HCT116 (cell line): ENCODE data around the gene SARNP. TPM values are rescaled to one million over a fixed set of nuclear protein-coding genes. Genes with fewer than 3 reads are reported as not detected.
"Not testable (repeated sequence)": the region's sequence is repeated elsewhere in the genome, so short reads cannot be mapped to it uniquely, and the experiment has no call there.

Experiments
- ATAC-seq: fragments of 200-7000 bp; cut with Tn5 transposase; 2 replicates; pipeline ENCODE4 v1.9.1; 2020; ENCODE audit warnings: mild to moderate bottlenecking, moderate library complexity
- BruUV-seq: library from RNA; stranded (reverse); fragments of 400-500 nt; replicated peaks from 2 replicates; lab custom pipeline; 2021; lab: Mats Ljungman, UMichigan
- CTCF ChIA-PET: fragments of 300-600 bp; sonication (Branson Sonifier 250); formaldehyde crosslinking; loops from one replicate; lab custom pipeline; 2021; ENCODE audit warnings: antibody characterized with exemption; lab: Charles Lee
- POLR2A ChIA-PET: fragments of 300-600, 350-600 bp; sonication (Branson Sonifier 250); formaldehyde crosslinking; loops from one replicate; lab custom pipeline; 2021; ENCODE audit warnings: antibody characterized with exemption; lab: Charles Lee
- RAD21 ChIA-PET, 2 experiments: fragments of 300-600 bp; sonication (Branson Sonifier 250); formaldehyde crosslinking; loops; one replicate each; lab custom pipeline; 2023; ENCODE audit warnings: low total read pairs in 2 of 2; ENCODE audit not compliant: uncharacterized antibody in 2 of 2, unreplicated experiment in 2 of 2, low non-redundant PET in 1 of 2; lab: Charles Lee
- DNase-seq: peaks from one replicate; pipeline ENCODE4 v3.0.0-alpha.2; 2010; ENCODE audit warnings: low read depth, low spot score
- H2AFZ ChIP-seq: fragments of 200-600 bp; shearing (Covaris generic), sonication (generic); 2 replicates; pipeline ENCODE4 v1.6.1; 2017; ENCODE audit warnings: low read depth, mixed run types, mixed read lengths, antibody characterized with exemption, low read length; ENCODE audit not compliant: poor library complexity, severe bottlenecking
- H3K27ac ChIP-seq: 2 replicates; pipeline ENCODE4 v1.5.1; 2012; ENCODE audit warnings: low read depth, low read length
- H3K27me3 ChIP-seq: fragments of 200-600 bp; sonication (generic); 2 replicates; pipeline ENCODE4 v1.6.1; 2016; ENCODE audit warnings: mixed run types, low read length, mixed read lengths; ENCODE audit not compliant: insufficient read depth
- H3K36me3 ChIP-seq, 2 experiments: fragments of 200-500 bp in 1 of 2; fragments of 200-600 bp in 1 of 2; sonication (Bioruptor generic) in 1 of 2; sonication (generic) in 1 of 2; 2 replicates each; pipeline versions ENCODE4 v1.5.1 to v1.6.1; 2014 to 2016; ENCODE audit warnings: low read length in 2 of 2, inconsistent platforms in 1 of 2, mixed read lengths in 1 of 2, mixed run types in 1 of 2; ENCODE audit not compliant: insufficient read depth in 2 of 2, control insufficient read depth in 1 of 2
- H3K4me1 ChIP-seq, 2 experiments: fragments of 200-600 bp in 1 of 2; sonication (generic) in 1 of 2; 2 replicates each; pipeline versions ENCODE4 v1.5.1 to v1.6.1; 2012 to 2017; ENCODE audit warnings: low read length in 2 of 2, inconsistent platforms in 1 of 2, mild to moderate bottlenecking in 1 of 2, mixed read lengths in 1 of 2, mixed run types in 1 of 2, moderate library complexity in 1 of 2; ENCODE audit not compliant: insufficient read depth in 2 of 2, control insufficient read depth in 1 of 2
- H3K4me2 ChIP-seq: fragments of 200-600 bp; sonication (generic); 2 replicates; pipeline ENCODE4 v1.6.1; 2017; ENCODE audit warnings: mixed run types, low read length, mixed read lengths
- H3K4me3 ChIP-seq, 2 experiments: fragments of 200-600 bp in 1 of 2; sonication (generic) in 1 of 2; replicated peaks in 1 of 2; 2 replicates each; pipeline ENCODE4 v1.5.1; 2011 to 2016; ENCODE audit warnings: low read length in 2 of 2, control low read depth in 1 of 2, low read depth in 1 of 2, mild to moderate bottlenecking in 1 of 2, mixed read lengths in 1 of 2, mixed run types in 1 of 2
- H3K79me2 ChIP-seq: fragments of 200-600 bp; sonication (generic); 2 replicates; pipeline ENCODE4 v1.6.1; 2017; ENCODE audit warnings: mild to moderate bottlenecking, mixed run types, low read length, moderate library complexity, mixed read lengths; ENCODE audit not compliant: insufficient read depth
- H3K9ac ChIP-seq: fragments of 200-600 bp; sonication (generic); 2 replicates; pipeline ENCODE4 v1.6.1; 2016; ENCODE audit warnings: low read length, mixed read lengths
- H3K9me2 ChIP-seq: fragments of 200-600 bp; sonication (generic), shearing (Covaris generic); 2 replicates; pipeline ENCODE4 v1.6.1; 2017; ENCODE audit warnings: mixed run types, mild to moderate bottlenecking, moderate library complexity; ENCODE audit not compliant: insufficient read depth
- H3K9me3 ChIP-seq, 2 experiments: fragments of 200-500 bp in 1 of 2; fragments of 200-600 bp in 1 of 2; sonication (Bioruptor generic) in 1 of 2; sonication (generic) in 1 of 2; 2 replicates each; pipeline ENCODE4 v1.6.1; 2014 to 2017; ENCODE audit warnings: low read length in 2 of 2, mixed read lengths in 2 of 2, inconsistent platforms in 1 of 2, low read depth in 1 of 2, mild to moderate bottlenecking in 1 of 2, mixed run types in 1 of 2, moderate library complexity in 1 of 2; ENCODE audit not compliant: control insufficient read depth in 1 of 2, insufficient read depth in 1 of 2
- H4K20me1 ChIP-seq: fragments of 200-600 bp; sonication (generic), shearing (Covaris generic); 2 replicates; pipeline ENCODE4 v1.6.1; 2017; ENCODE audit warnings: mixed run types, mild to moderate bottlenecking, moderate library complexity; ENCODE audit not compliant: insufficient read depth
- ATF3 ChIP-seq: IDR thresholded peaks from 2 replicates; pipeline ENCODE4 v1.6.1; 2012
- CBX3 ChIP-seq: IDR thresholded peaks from 2 replicates; pipeline ENCODE4 v1.6.1; 2012; ENCODE audit warnings: low read depth
- CEBPB ChIP-seq: IDR thresholded peaks from 2 replicates; pipeline ENCODE4 v1.6.1; 2012; ENCODE audit warnings: low read depth
- CTCF ChIP-seq, 3 experiments: fragments of 200-600 bp in 1 of 3; sonication (generic) in 1 of 3; IDR thresholded peaks in 2 of 3; conservative IDR thresholded peaks in 1 of 3; 2 replicates each; pipeline ENCODE4 v1.5.1; 2012 to 2017; ENCODE audit warnings: low read depth in 2 of 3, low read length in 2 of 3, antibody characterized with exemption in 1 of 3, borderline replicate concordance in 1 of 3, control low read depth in 1 of 3, mild to moderate bottlenecking in 1 of 3, mixed read lengths in 1 of 3, mixed run types in 1 of 3, moderate library complexity in 1 of 3; ENCODE audit not compliant: insufficient read depth in 1 of 3
- EGR1 ChIP-seq: IDR thresholded peaks from 2 replicates; pipeline ENCODE4 v1.6.1; 2012; ENCODE audit warnings: low read depth
- EZH2 ChIP-seq: fragments of 200-600 bp; sonication (generic); IDR thresholded peaks from 2 replicates; pipeline ENCODE4 v1.6.1; 2017; ENCODE audit warnings: antibody characterized with exemption, mixed run types
- EZH2phosphoT487 ChIP-seq: fragments of 200-600 bp; IDR thresholded peaks from 2 replicates; pipeline ENCODE4 v1.6.1; 2018; ENCODE audit warnings: antibody characterized with exemption, borderline replicate concordance
- FOSL1 ChIP-seq: IDR thresholded peaks from 2 replicates; pipeline ENCODE4 v1.6.1; 2012; ENCODE audit warnings: low read depth
- JUND ChIP-seq: IDR thresholded peaks from 2 replicates; pipeline ENCODE4 v1.6.1; 2012
- MAX ChIP-seq: IDR thresholded peaks from 2 replicates; pipeline ENCODE4 v1.6.1; 2012
- POLR2AphosphoS5 ChIP-seq: IDR thresholded peaks from 2 replicates; pipeline ENCODE4 v1.6.1; 2011; ENCODE audit warnings: mild to moderate bottlenecking, low read depth, low read length, moderate library complexity
- YY1 ChIP-seq: IDR thresholded peaks from 2 replicates; pipeline ENCODE4 v1.6.1; 2011; ENCODE audit warnings: low read length, low read depth, moderate library complexity, mild to moderate bottlenecking; ENCODE audit not compliant: insufficient replicate concordance; ENCODE audit errors: extremely low read depth
- ZNF274 ChIP-seq: fragments of 200-500 bp; sonication (Bioruptor generic); IDR thresholded peaks from 2 replicates; pipeline ENCODE4 v1.6.1; 2014; ENCODE audit warnings: mild to moderate bottlenecking, low read depth, low read length, inconsistent platforms
- intact Hi-C: fragments of 100-400 bp; cut with micrococcal nuclease; formaldehyde crosslinking; loops from 2 replicates; pipeline ENCODE4 v1.10.0; 2022
- total RNA-seq: library from RNA; stranded (reverse); gene quantifications from one replicate; pipeline ENCODE4 v1.2.1, GENCODE V29; 2021; ENCODE audit not compliant: unreplicated experiment

SARNP gene
- total RNA-seq, 1 experiment from 2014 or later: 82.4 TPM

- BruUV-seq: no TSS peak
- H2AFZ ChIP-seq: no peak overlapping the region
- TF ChIP-seq ZNF274 (no peak), CEBPB (no peak), ATF3 (no peak), EZH2 (no peak), CTCF (IDR thresholded peaks at IDR 0.05 in 2 of 3, conservative IDR thresholded peaks at IDR 0.05 in 1 of 3; ENCODE audit: borderline replicate concordance in 1 of 3, insufficient read depth in 1 of 3, low read depth in 2 of 3, low read length in 2 of 3) (no peak), EZH2phosphoT487 (no peak), POLR2AphosphoS5 (no peak), MAX (no peak), YY1 (no peak), EGR1 (no peak), FOSL1 (no peak), JUND (no peak), CBX3 (no peak)
- TF ChIP-seq, all 23 proteins: peak for 0
- Histone ChIP-seq H3K36me3 (no peaks in the 10 kb centered on the region), H3K4me2 (no peak overlapping the region), H3K4me3 (no peak overlapping the region), H3K9ac (no peak overlapping the region), H3K9me3 (no peaks in the 10 kb centered on the region), H3K27ac (no peak overlapping the region), H3K4me1 (peaks cover 9 to 19% of the 10 kb centered on the region in 2 experiments), H3K79me2 (no peaks in the 10 kb centered on the region), H3K9me2 (no peaks in the 10 kb centered on the region), H4K20me1 (no peaks in the 10 kb centered on the region), H3K27me3 (no peaks in the 10 kb centered on the region)
- POLR2A ChIA-PET: interaction anchor here (1.8 kb wide), 1 partner anchor 9 kb away, joined by 8 read pairs; the partner anchor contains the start of gene DNAJC14
- DNase-seq (no peak), ATAC-seq (no peak)
- RAD21 ChIA-PET: no interaction called here
- CTCF ChIA-PET: no interaction called here
- intact Hi-C loops: no loop called here
Observed at GRCh38 chr12:55838361-55838760, 20.8 kb upstream of the SARNP start.

- intact Hi-C loops, RAD21 ChIA-PET, H3K27ac ChIP-seq, H3K4me2 ChIP-seq, H3K9me3 ChIP-seq, ATAC-seq, H2AFZ ChIP-seq, CTCF ChIA-PET, DNase-seq, H4K20me1 ChIP-seq, H3K9ac ChIP-seq, H3K4me3 ChIP-seq, H3K36me3 ChIP-seq, H3K79me2 ChIP-seq, BruUV-seq, H3K9me2 ChIP-seq, H3K27me3 ChIP-seq: not testable (repeated sequence)
- POLR2A ChIA-PET: interaction anchor here (1.2 kb wide), 1 partner anchor 16 kb away, joined by 3 read pairs; the partner anchor contains the start of genes ORMDL2 and SARNP
- H3K4me1 ChIP-seq: peaks cover 7 to 13% of the 10 kb centered on the region in 2 experiments; a peak in 3 of 4 replicates
Observed at GRCh38 chr12:55834400-55834799, 16.9 kb upstream of the SARNP start.
